Osteoblast (primary cell): Measurements from ENCODE around the gene SHISAL2B. TPM values are rescaled to one million over a fixed set of nuclear protein-coding genes. Genes with fewer than 3 reads are reported as not detected.

Experiments
- DNase-seq: peaks from one replicate; pipeline ENCODE4 v3.0.0; 2011; ENCODE audit warnings: low spot score, mixed read lengths; ENCODE audit not compliant: insufficient read length; ENCODE audit errors: missing footprints
- H2AFZ ChIP-seq: 2 replicates; pipeline ENCODE4 v1.6.0; 2011; ENCODE audit warnings: mild to moderate bottlenecking, low read length
- H3K27ac ChIP-seq: 2 replicates; pipeline ENCODE4 v1.5.1; 2011; ENCODE audit warnings: mild to moderate bottlenecking, low read depth, low read length, moderate library complexity
- H3K27me3 ChIP-seq: 2 replicates; pipeline ENCODE4 v1.6.0; 2012; ENCODE audit warnings: mild to moderate bottlenecking, control low read depth, inconsistent platforms, low read length, moderate library complexity; ENCODE audit not compliant: insufficient read depth
- H3K36me3 ChIP-seq: 2 replicates; pipeline ENCODE4 v1.5.1; 2011; ENCODE audit warnings: mild to moderate bottlenecking, low read length, control low read depth, moderate library complexity; ENCODE audit not compliant: insufficient read depth
- H3K4me1 ChIP-seq: 2 replicates; pipeline ENCODE4 v1.5.1; 2011; ENCODE audit warnings: mild to moderate bottlenecking, low read length, control low read depth, moderate library complexity; ENCODE audit not compliant: insufficient read depth
- H3K4me2 ChIP-seq: 2 replicates; pipeline ENCODE4 v1.6.0; 2011; ENCODE audit warnings: mild to moderate bottlenecking, low read length; ENCODE audit not compliant: insufficient read depth
- H3K4me3 ChIP-seq: fragments of 200-600 bp; sonication (generic); 3 replicates; pipeline ENCODE4 v1.5.1; 2012; ENCODE audit warnings: mild to moderate bottlenecking, low read length, inconsistent platforms; ENCODE audit not compliant: insufficient read depth
- H3K79me2 ChIP-seq: 2 replicates; pipeline ENCODE4 v1.6.0; 2012; ENCODE audit warnings: mild to moderate bottlenecking, low read length, control low read depth, inconsistent platforms; ENCODE audit not compliant: insufficient read depth
- H3K9me3 ChIP-seq: 2 replicates; pipeline ENCODE4 v1.5.1; 2011; ENCODE audit warnings: low read depth, low read length, control low read depth
- H4K20me1 ChIP-seq: 2 replicates; pipeline ENCODE4 v1.6.0; 2012; ENCODE audit warnings: mild to moderate bottlenecking, low read length, control low read depth; ENCODE audit not compliant: insufficient read depth
- CTCF ChIP-seq: IDR thresholded peaks from 2 replicates; pipeline ENCODE4 v1.5.1; 2011; ENCODE audit warnings: mild to moderate bottlenecking, low read depth, low read length, moderate library complexity; ENCODE audit errors: extremely low read depth
- total RNA-seq: library from RNA; depleted of rRNA; stranded (reverse); fragments of >200 nt; gene quantifications from 2 replicates; pipeline ENCODE4 v1.2.3, GENCODE V29; 2012

Gene SHISAL2B
- total RNA-seq, 1 donor, result not detected

DNA sequence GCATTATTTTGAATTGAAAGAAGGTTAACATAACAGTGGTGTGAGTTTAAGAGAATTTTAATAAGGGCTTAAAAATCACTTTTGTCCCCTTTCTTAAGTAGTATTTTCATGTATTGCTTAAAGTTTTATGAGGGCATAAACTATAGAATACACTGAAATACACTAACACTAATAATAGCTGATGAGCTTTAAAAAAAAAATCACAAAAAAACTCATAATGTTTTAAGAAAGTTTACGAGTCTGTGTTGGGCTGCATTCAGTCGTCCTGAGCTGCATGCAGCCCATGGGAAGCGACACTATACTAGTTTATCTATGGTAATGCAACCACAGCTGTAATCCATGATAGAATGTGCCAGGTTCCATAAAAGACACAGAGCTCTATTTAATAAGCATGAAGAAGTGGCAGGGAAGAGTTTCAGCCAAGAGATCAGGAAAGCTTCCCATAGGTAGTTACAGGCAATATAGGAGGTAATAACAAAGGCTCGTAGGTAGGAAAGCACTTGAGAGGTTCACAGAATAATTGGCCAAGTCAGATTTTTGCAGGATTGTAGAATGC, 73.7 kb downstream of the SHISAL2B start:
- Histone ChIP-seq H3K36me3 (peaks cover 18% of the 10 kb centered on the region), H3K9me3 (no peaks in the 10 kb centered on the region), H4K20me1 (peaks cover 16% of the 10 kb centered on the region), H3K4me2 (no peak overlapping the region), H3K27me3 (no peaks in the 10 kb centered on the region), H3K4me3 (no peak overlapping the region), H3K79me2 (peaks cover 91% of the 10 kb centered on the region), H2AFZ (no peak overlapping the region), H3K4me1 (peaks cover 8% of the 10 kb centered on the region), H3K27ac (no peak overlapping the region)
- no peak for TF ChIP-seq CTCF
- no peak for DNase-seq

DNA sequence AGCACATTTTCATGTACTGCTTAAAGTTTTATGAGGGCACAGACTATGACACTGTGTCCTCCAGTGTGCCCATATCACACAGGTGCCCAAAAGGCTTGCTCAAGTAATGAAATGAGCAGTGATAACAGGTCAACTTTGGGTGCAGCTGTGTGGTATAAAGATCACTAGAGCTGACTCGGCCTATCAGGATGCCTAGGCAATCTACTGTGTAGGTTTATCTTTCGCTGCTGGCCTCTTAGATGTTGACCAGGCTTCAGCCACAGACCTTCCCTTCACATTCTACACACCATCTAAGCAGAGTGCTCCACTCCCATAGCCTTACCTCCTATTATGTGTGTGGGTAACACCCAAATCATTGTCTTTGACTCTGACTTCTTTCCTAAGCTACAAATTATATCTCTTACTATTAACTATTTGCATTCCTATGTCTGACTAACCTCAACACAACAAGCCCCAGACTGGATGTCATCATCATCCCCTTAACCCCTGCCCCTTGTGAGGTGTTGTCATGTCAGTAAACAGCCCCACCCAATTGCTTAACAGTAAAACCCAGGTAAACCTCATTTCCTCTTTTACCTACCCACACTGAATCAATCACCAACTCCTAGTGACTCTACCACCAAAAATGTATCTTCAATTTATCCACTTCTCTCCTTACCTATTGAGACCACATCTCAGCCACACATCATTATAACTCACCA, 75.7 kb downstream of the SHISAL2B start:
- H3K27ac ChIP-seq, result peak overlapping the region; percentile 2
- H3K4me2 ChIP-seq, result peak overlapping the region; percentile 9
- DNase-seq, result no peak
- H3K36me3 ChIP-seq, result peaks cover 15% of the 10 kb centered on the region
- peaks cover 91% of the 10 kb centered on the region for H3K79me2 ChIP-seq
- no peak overlapping the region for H3K4me3 ChIP-seq
- peaks cover 20% of the 10 kb centered on the region for H3K4me1 ChIP-seq
- H4K20me1 ChIP-seq, result peaks cover 11% of the 10 kb centered on the region
- no peak overlapping the region for H2AFZ ChIP-seq
- H3K27me3 ChIP-seq, result no peaks in the 10 kb centered on the region
- H3K9me3 ChIP-seq, result no peaks in the 10 kb centered on the region
- no peak for TF ChIP-seq CTCF

- H4K20me1 ChIP-seq, result peaks cover 11% of the 10 kb centered on the region
- H3K27me3 ChIP-seq, result no peaks in the 10 kb centered on the region
- H2AFZ ChIP-seq, result no peak overlapping the region
- peaks cover 20% of the 10 kb centered on the region for H3K4me1 ChIP-seq
- peak overlapping the region; percentile 95 for H3K27ac ChIP-seq
- no peak for DNase-seq
- H3K79me2 ChIP-seq, result peaks cover 91% of the 10 kb centered on the region
- H3K4me3 ChIP-seq, result peak overlapping the region; percentile 75
- H3K36me3 ChIP-seq, result peaks cover 15% of the 10 kb centered on the region
- peak overlapping the region; percentile 91 for H3K4me2 ChIP-seq
- no peaks in the 10 kb centered on the region for H3K9me3 ChIP-seq
- no peak for TF ChIP-seq CTCF
Measured at GRCh38 chr5:64766941-64767340, 76.6 kb downstream of the SHISAL2B start.

Other genes starting within 250 kb of the SHISAL2B start
- under 0.01 and 0.36 TPM in 2 replicates for gene RGS7BP, start 184.5 kb upstream of the SHISAL2B start, total RNA-seq
- gene SREK1IP1, start 78.2 kb downstream of the SHISAL2B start, total RNA-seq, result 9.4 and 10.3 TPM in 2 replicates
- 12.4 and 13.4 TPM in 2 replicates for gene CWC27, start 78.4 kb downstream of the SHISAL2B start, total RNA-seq